Measurements from ENCODE around the gene TAB2. TPM values are rescaled to one million over a fixed set of nuclear protein-coding genes. Genes with fewer than 3 reads are reported as not detected.

TAB2 gene
- total RNA-seq, 1 experiment from 2014 or later = 56.2 TPM

DNA sequence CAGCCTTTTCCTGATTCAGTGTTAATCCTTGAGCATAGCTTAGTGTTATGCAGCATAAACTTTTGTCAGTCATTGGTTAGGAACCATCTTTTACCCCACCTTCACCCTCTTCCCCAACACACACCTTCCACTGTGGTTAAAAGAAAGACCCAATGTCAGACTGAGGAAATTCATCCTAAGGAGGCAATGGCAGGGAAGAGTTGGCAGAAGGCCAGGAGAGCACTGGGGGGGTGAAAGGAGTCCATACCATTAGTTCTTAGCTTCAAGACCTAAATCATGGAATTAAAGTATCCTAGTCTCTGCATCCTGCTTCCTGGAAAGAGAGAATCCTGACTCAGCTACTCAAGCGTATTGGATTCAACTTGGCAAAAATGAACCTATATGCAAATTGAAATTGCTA, 16.9 kb upstream of the TAB2 start:
- no peak overlapping the region for H4K91ac ChIP-seq (ENCODE audit: insufficient read length, low read depth, low read length)
- H3K27ac ChIP-seq (ENCODE audit: insufficient read length, low read depth, low read length) = no peak overlapping the region
- no peak overlapping the region for H3K4ac ChIP-seq (ENCODE audit: low read depth, low read length)
- H3K79me1 ChIP-seq (ENCODE audit: insufficient read depth, low read depth, low read length, poor library complexity, severe bottlenecking) = no peaks in the 10 kb centered on the region
- no peaks in the 10 kb centered on the region for H4K20me1 ChIP-seq (ENCODE audit: control insufficient read depth, insufficient read depth, insufficient read length)
- H2BK20ac ChIP-seq (ENCODE audit: low read depth, low read length, poor library complexity, severe bottlenecking) = no peak overlapping the region
- H3K36me3 Mint-ChIP-seq (ENCODE audit: insufficient read depth in 1 of 3, low read depth in 3 of 3) = no peaks in the 10 kb centered on the region
- TF ChIP-seq, protein P1, sequence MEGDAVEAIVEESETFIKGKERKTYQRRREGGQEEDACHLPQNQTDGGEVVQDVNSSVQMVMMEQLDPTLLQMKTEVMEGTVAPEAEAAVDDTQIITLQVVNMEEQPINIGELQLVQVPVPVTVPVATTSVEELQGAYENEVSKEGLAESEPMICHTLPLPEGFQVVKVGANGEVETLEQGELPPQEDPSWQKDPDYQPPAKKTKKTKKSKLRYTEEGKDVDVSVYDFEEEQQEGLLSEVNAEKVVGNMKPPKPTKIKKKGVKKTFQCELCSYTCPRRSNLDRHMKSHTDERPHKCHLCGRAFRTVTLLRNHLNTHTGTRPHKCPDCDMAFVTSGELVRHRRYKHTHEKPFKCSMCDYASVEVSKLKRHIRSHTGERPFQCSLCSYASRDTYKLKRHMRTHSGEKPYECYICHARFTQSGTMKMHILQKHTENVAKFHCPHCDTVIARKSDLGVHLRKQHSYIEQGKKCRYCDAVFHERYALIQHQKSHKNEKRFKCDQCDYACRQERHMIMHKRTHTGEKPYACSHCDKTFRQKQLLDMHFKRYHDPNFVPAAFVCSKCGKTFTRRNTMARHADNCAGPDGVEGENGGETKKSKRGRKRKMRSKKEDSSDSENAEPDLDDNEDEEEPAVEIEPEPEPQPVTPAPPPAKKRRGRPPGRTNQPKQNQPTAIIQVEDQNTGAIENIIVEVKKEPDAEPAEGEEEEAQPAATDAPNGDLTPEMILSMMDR (conservative IDR thresholded peaks at IDR 0.05) = no peak
- no peak overlapping the region for H3K4me2 ChIP-seq (ENCODE audit: insufficient read depth, insufficient read length, low read length)
- no peak overlapping the region for H3K27ac Mint-ChIP-seq
- no peak overlapping the region for H3K14ac ChIP-seq (ENCODE audit: insufficient read depth, low read length)
- no peaks in the 10 kb centered on the region for H3K9me3 Mint-ChIP-seq
- no peak overlapping the region for H2BK15ac ChIP-seq (ENCODE audit: low read depth, low read length)
- no peak overlapping the region for H3K9ac ChIP-seq (ENCODE audit: extremely low read depth, insufficient read length, low read length)
- H2AFZ ChIP-seq (ENCODE audit: low read length) = no peak overlapping the region
- H3K79me2 ChIP-seq (ENCODE audit: insufficient read depth, low read length) = no peaks in the 10 kb centered on the region
- WGBS (ENCODE audit: extremely low coverage, insufficient read length, low lambda C conversion rate) = no CpG with 5 or more reads among the region's 1 CpG
- H3K27me3 ChIP-seq (ENCODE audit: insufficient read depth, low read length) = no peaks in the 10 kb centered on the region
- no peak overlapping the region for H3K56ac ChIP-seq (ENCODE audit: insufficient read length, low read depth, low read length)
- no peak overlapping the region for H3K4me3 Mint-ChIP-seq
- H4K8ac ChIP-seq (replicated peaks; ENCODE audit: insufficient read length, low read depth, low read length) = no peak overlapping the region
- no peak overlapping the region for H2BK12ac ChIP-seq (ENCODE audit: insufficient read length, low read depth, low read length)
- no peaks in the 10 kb centered on the region for H3K23me2 ChIP-seq (ENCODE audit: insufficient read length, low read depth, low read length, poor library complexity, severe bottlenecking)
- H3T11ph ChIP-seq (ENCODE audit: low read length) = no peak overlapping the region
- H3K23ac ChIP-seq (ENCODE audit: insufficient read length, low read depth, low read length) = no peak overlapping the region
- no peak overlapping the region for H2BK5ac ChIP-seq (ENCODE audit: insufficient read length, low read length)
- H4K5ac ChIP-seq (ENCODE audit: insufficient read length, low read depth, low read length) = no peak overlapping the region
- H2BK120ac ChIP-seq (ENCODE audit: low read depth, low read length, poor library complexity, severe bottlenecking) = no peak overlapping the region
- H3K4me1 Mint-ChIP-seq = no peaks in the 10 kb centered on the region
- no peak for DNase-seq
- H3K27me3 Mint-ChIP-seq (ENCODE audit: low read depth) = peaks cover 3% of the 10 kb centered on the region; the same call in 1 of the 2 replicates
- H2AK5ac ChIP-seq (ENCODE audit: insufficient read length, low read length) = no peak overlapping the region
- no peak overlapping the region for H3K18ac ChIP-seq (ENCODE audit: insufficient read length, low read depth, low read length)
- no peaks in the 10 kb centered on the region for H3K9me3 ChIP-seq (ENCODE audit: control insufficient read depth, low read depth, low read length)
- H3K4me1 ChIP-seq (ENCODE audit: insufficient read depth, low read length) = no peaks in the 10 kb centered on the region
